ENCODE measurements around the gene ZNF174. TPM values are rescaled to one million over a fixed set of nuclear protein-coding genes. Genes with fewer than 3 reads are reported as not detected.
A peak's percentile ranks its signal among the peaks of the same experiment; 100 is the strongest.

ZNF174 gene
- total RNA-seq, 3 donors from 2014 or later: 9.3 to 17.7 (median 12.8) TPM

GRCh38 chr16:3408561-3409197, 7.7 kb downstream of the ZNF174 start:
- Histone ChIP-seq H3K4me1 (no peaks in the 10 kb centered on the region), H3K36me3 (peaks cover 13% of the 10 kb centered on the region), H3K27me3 (no peaks in the 10 kb centered on the region), H3K4me3 (no peak overlapping the region), H3K9me3 (peaks cover 93 to 99% of the 10 kb centered on the region in 2 donors), H3K27ac (no peak overlapping the region)
- no peak for DNase-seq (ENCODE audit: low spot score in 2 of 2)
- TF ChIP-seq POLR2AphosphoS5 (IDR thresholded peaks at IDR 0.05) (peak in 1 of 3 donors; percentile 15), POLR2A (IDR thresholded peaks at IDR 0.05) (no peak), CTCF (IDR thresholded peaks at IDR 0.05) (no peak)
- intact Hi-C loops (cut with DNase I; ENCODE audit: low total_unique reads): no loop called here

GRCh38 chr16:3413730-3414379, 12.8 kb downstream of the ZNF174 start:
- H3K9me3 ChIP-seq: peaks cover 74 to 86% of the 10 kb centered on the region in 2 donors

GRCh38 chr16:3431779-3432219, 30.8 kb downstream of the ZNF174 start:
- H3K36me3 ChIP-seq: peaks cover 5% of the 10 kb centered on the region
- H3K9me3 ChIP-seq: peaks cover 6 to 9% of the 10 kb centered on the region in 2 donors
- TF ChIP-seq POLR2AphosphoS5 (IDR thresholded peaks at IDR 0.05) (no peak), CTCF (IDR thresholded peaks at IDR 0.05) (no peak), POLR2A (IDR thresholded peaks at IDR 0.05) (no peak)
- no peaks in the 10 kb centered on the region for H3K27me3 ChIP-seq
- DNase-seq (ENCODE audit: low spot score in 2 of 2): no peak
- H3K4me3 ChIP-seq: peak overlapping the region in 1 of 3 donors; percentile 55
- H3K27ac ChIP-seq: no peak overlapping the region
- H3K4me1 ChIP-seq: no peaks in the 10 kb centered on the region
- intact Hi-C loops (cut with DNase I; ENCODE audit: low total_unique reads): no loop called here

More at GRCh38 chr16:3413730-3414379, 12.8 kb downstream of the ZNF174 start:
- H3K27ac ChIP-seq: no peak overlapping the region
- intact Hi-C loops (cut with DNase I; ENCODE audit: low total_unique reads): no loop called here
- TF ChIP-seq CTCF (IDR thresholded peaks at IDR 0.05) (no peak), POLR2AphosphoS5 (IDR thresholded peaks at IDR 0.05) (no peak), POLR2A (IDR thresholded peaks at IDR 0.05) (no peak)
- H3K4me1 ChIP-seq: no peaks in the 10 kb centered on the region
- no peak for DNase-seq (ENCODE audit: low spot score in 2 of 2)
- H3K4me3 ChIP-seq: no peak overlapping the region
- H3K36me3 ChIP-seq: peaks cover 2% of the 10 kb centered on the region
- H3K27me3 ChIP-seq: no peaks in the 10 kb centered on the region

GRCh38 chr16:3434373-3434772, 33.4 kb downstream of the ZNF174 start:
- DNase-seq (ENCODE audit: low spot score in 2 of 2): no peak
- Histone ChIP-seq H3K27me3 (no peaks in the 10 kb centered on the region), H3K9me3 (peaks cover 3 to 12% of the 10 kb centered on the region in 2 donors), H3K36me3 (peaks cover 5% of the 10 kb centered on the region), H3K4me3 (no peak overlapping the region), H3K4me1 (no peaks in the 10 kb centered on the region), H3K27ac (no peak overlapping the region)
- TF ChIP-seq CTCF (IDR thresholded peaks at IDR 0.05): no peak
- TF ChIP-seq POLR2A (IDR thresholded peaks at IDR 0.05): no peak
- no peak for TF ChIP-seq POLR2AphosphoS5 (IDR thresholded peaks at IDR 0.05)
- intact Hi-C loops (cut with DNase I; ENCODE audit: low total_unique reads): no loop called here

GRCh38 chr16:3439637-3440036, 38.6 kb downstream of the ZNF174 start:
- no peak for DNase-seq (ENCODE audit: low spot score in 2 of 2)
- H3K4me1 ChIP-seq: no peaks in the 10 kb centered on the region
- H3K4me3 ChIP-seq: no peak overlapping the region
- H3K36me3 ChIP-seq: peaks cover 2% of the 10 kb centered on the region
- no peaks in the 10 kb centered on the region for H3K27me3 ChIP-seq
- H3K9me3 ChIP-seq: peaks cover 12 to 24% of the 10 kb centered on the region in 2 donors
- H3K27ac ChIP-seq: no peak overlapping the region
- TF ChIP-seq CTCF (IDR thresholded peaks at IDR 0.05) (no peak), POLR2AphosphoS5 (IDR thresholded peaks at IDR 0.05) (no peak), POLR2A (IDR thresholded peaks at IDR 0.05) (no peak)
- intact Hi-C loops (cut with DNase I; ENCODE audit: low total_unique reads): no loop called here
